Urinary bladder (tissue), 4 donors: Measurements from ENCODE around the gene CDCP1. TPM values are rescaled to one million over a fixed set of nuclear protein-coding genes. Genes with fewer than 3 reads are reported as not detected.
A peak's percentile ranks its signal among the peaks of the same experiment; 100 is the strongest.
"Not testable (repeated sequence)": the region's sequence is repeated elsewhere in the genome, so short reads cannot be mapped to it uniquely, and the experiment has no call there.

Experiments
- DNase-seq: peaks from one replicate; pipeline ENCODE4 v3.0.0-alpha.2; 2015; ENCODE audit errors: extremely low spot score
- H3K27ac ChIP-seq: one replicate; pipeline ENCODE4 v1.5.1; 2013; ENCODE audit warnings: low read depth, mild to moderate bottlenecking, moderate library complexity
- H3K36me3 ChIP-seq: one replicate; pipeline ENCODE4 v1.6.1; 2013; ENCODE audit warnings: mild to moderate bottlenecking, moderate library complexity; ENCODE audit not compliant: insufficient read depth
- H3K4me1 ChIP-seq: one replicate; pipeline ENCODE4 v1.6.1; 2013; ENCODE audit warnings: mild to moderate bottlenecking, moderate library complexity; ENCODE audit not compliant: insufficient read depth
- H3K4me3 ChIP-seq: one replicate; pipeline ENCODE4 v1.5.1; 2013; ENCODE audit warnings: low read depth, low read length
- WGBS: extraction: QIAGEN DNeasy Blood & Tissue Kit; methylation state at CpG from one replicate; pipeline ENCODE4 v1.1.7; 2013; 5-methylcytosine and 5-hydroxymethylcytosine counted together
- polyA plus RNA-seq: library from polyadenylated mRNA; stranded (reverse); fragments of 200-250 nt; gene quantifications from one replicate; pipeline ENCODE4 v1.2.3, GENCODE V29; 2013
- total RNA-seq: library from RNA; depleted of rRNA; stranded (reverse); fragments of >200 nt; gene quantifications from one replicate; pipeline ENCODE4 v1.2.3, GENCODE V29; 2014
- donor health status: healthy with polysubstance abuse.
- donor health status: healthy.

The CDCP1 gene
- total and polyA plus RNA-seq, 2 donors, result 2.0 to 2.9 TPM

- H3K4me1 ChIP-seq, result no peaks in the 10 kb centered on the region
- H3K36me3 ChIP-seq, result no peaks in the 10 kb centered on the region
- no peak overlapping the region for H3K27ac ChIP-seq
- WGBS, result 81% methylated on average over 10 of the region's 10 CpGs
- no peak for DNase-seq
- no peak overlapping the region for H3K4me3 ChIP-seq
Measured at GRCh38 chr3:45165497-45166283, 19.5 kb upstream of the CDCP1 start.

- Histone ChIP-seq H3K36me3 (no peaks in the 10 kb centered on the region), H3K27ac (no peak overlapping the region), H3K4me1 (no peaks in the 10 kb centered on the region), H3K4me3 (no peak overlapping the region)
- 94% methylated on average over 4 of the region's 4 CpGs for WGBS
- DNase-seq, result no peak
Measured at GRCh38 chr3:45164056-45164455, 17.9 kb upstream of the CDCP1 start.

- DNase-seq, result no peak
- WGBS, result 66% methylated on average over 6 of the region's 6 CpGs
- H3K36me3 ChIP-seq, result no peaks in the 10 kb centered on the region
- no peaks in the 10 kb centered on the region for H3K4me1 ChIP-seq
- no peak overlapping the region for H3K27ac ChIP-seq
- H3K4me3 ChIP-seq, result no peak overlapping the region
Measured at GRCh38 chr3:45163481-45163880, 17.3 kb upstream of the CDCP1 start.

- H3K27ac ChIP-seq, result no peak overlapping the region
- H3K4me1 ChIP-seq, result no peaks in the 10 kb centered on the region
- no peaks in the 10 kb centered on the region for H3K36me3 ChIP-seq
- 85% methylated on average over 6 of the region's 6 CpGs for WGBS
- DNase-seq, result no peak
- no peak overlapping the region for H3K4me3 ChIP-seq
Measured at GRCh38 chr3:45154641-45155147, 8.5 kb upstream of the CDCP1 start.

GRCh38 chr3:45153658-45154437 is 7.7 kb upstream of the CDCP1 start:
- Histone ChIP-seq H3K27ac (no peak overlapping the region), H3K4me1 (no peaks in the 10 kb centered on the region), H3K36me3 (no peaks in the 10 kb centered on the region), H3K4me3 (no peak overlapping the region)
- WGBS, result 79% methylated on average over 5 of the region's 5 CpGs
- DNase-seq, result no peak

GRCh38 chr3:45152307-45152706 is 6.1 kb upstream of the CDCP1 start:
- H3K27ac ChIP-seq, result no peak overlapping the region
- no peaks in the 10 kb centered on the region for H3K36me3 ChIP-seq
- 88% methylated on average over 1 of the region's 1 CpG for WGBS
- H3K4me3 ChIP-seq, result no peak overlapping the region
- no peaks in the 10 kb centered on the region for H3K4me1 ChIP-seq
- no peak for DNase-seq

GRCh38 chr3:45151100-45151499 is 4.9 kb upstream of the CDCP1 start:
- WGBS, result 51% methylated on average over 2 of the region's 2 CpGs
- no peak for DNase-seq
- H3K4me1 ChIP-seq, result peaks cover under 1% of the 10 kb centered on the region
- no peak overlapping the region for H3K27ac ChIP-seq
- no peak overlapping the region for H3K4me3 ChIP-seq
- no peaks in the 10 kb centered on the region for H3K36me3 ChIP-seq

- no peaks in the 10 kb centered on the region for H3K36me3 ChIP-seq
- peaks cover 2% of the 10 kb centered on the region for H3K4me1 ChIP-seq
- no peak for DNase-seq
- no peak overlapping the region for H3K27ac ChIP-seq
- no peak overlapping the region for H3K4me3 ChIP-seq
- WGBS, result 59% methylated on average over 2 of the region's 2 CpGs
Measured at GRCh38 chr3:45148921-45149320, 2.7 kb upstream of the CDCP1 start.

- H3K27ac ChIP-seq, result no peak overlapping the region
- peak overlapping the region; percentile 42 for H3K4me3 ChIP-seq
- peaks cover 2% of the 10 kb centered on the region for H3K4me1 ChIP-seq
- no peaks in the 10 kb centered on the region for H3K36me3 ChIP-seq
- 16% methylated on average over 15 of the region's 15 CpGs for WGBS
- no peak for DNase-seq
Measured at GRCh38 chr3:45145223-45145622, 955 bp downstream of the CDCP1 start.

- Histone ChIP-seq H3K4me3 (no peak overlapping the region), H3K36me3 (no peaks in the 10 kb centered on the region), H3K4me1 (peaks cover 5% of the 10 kb centered on the region), H3K27ac (no peak overlapping the region)
- WGBS, result 92% methylated on average over 6 of the region's 6 CpGs
- no peak for DNase-seq
Measured at GRCh38 chr3:45143673-45144671, 2.2 kb downstream of the CDCP1 start.

- not testable (repeated sequence) for H3K27ac ChIP-seq, DNase-seq, H3K4me1 ChIP-seq, H3K36me3 ChIP-seq, H3K4me3 ChIP-seq
- WGBS, result 69% methylated on average over 4 of the region's 4 CpGs
Measured at GRCh38 chr3:45140770-45141155, 5.4 kb downstream of the CDCP1 start.

- Histone ChIP-seq H3K27ac (no peak overlapping the region), H3K4me3 (no peak overlapping the region), H3K36me3 (no peaks in the 10 kb centered on the region), H3K4me1 (peaks cover 3% of the 10 kb centered on the region)
- DNase-seq, result no peak
- WGBS, result 66% methylated on average over 8 of the region's 8 CpGs
Measured at GRCh38 chr3:45140141-45140769, 5.9 kb downstream of the CDCP1 start.
